ENCODE measurements around the gene FAM3D. TPM values are rescaled to one million over a fixed set of nuclear protein-coding genes. Genes with fewer than 3 reads are reported as not detected.
A peak's percentile ranks its signal among the peaks of the same experiment; 100 is the strongest.

Gene FAM3D
- polyA plus RNA-seq, 2 of the 4 experiments (the other 2 are of a cell fraction): not detected

GRCh38 chr3:58660998-58661397, 5.6 kb downstream of the FAM3D start:
- TF ChIP-seq BHLHE40 (IDR thresholded peaks at IDR 0.05; ENCODE audit: low read depth, low read length) (no peak), ATOH8 (CRISPR knock-in tag; IDR thresholded peaks at IDR 0.05; ENCODE audit: low read depth) (no peak), EHF (CRISPR knock-in tag; IDR thresholded peaks at IDR 0.05) (no peak), JUNB (IDR thresholded peaks at IDR 0.05) (no peak), REST (IDR thresholded peaks at IDR 0.05) (no peak), HOXB13 (CRISPR knock-in tag; IDR thresholded peaks at IDR 0.05; ENCODE audit: low read depth) (no peak), KDM5A (IDR thresholded peaks at IDR 0.05) (no peak), ZFP36 (IDR thresholded peaks at IDR 0.05; ENCODE audit: borderline replicate concordance, partially characterized antibody) (no peak), CHD2 (IDR thresholded peaks at IDR 0.05; ENCODE audit: low read length, partially characterized antibody) (no peak), HOXA7 (CRISPR knock-in tag; IDR thresholded peaks at IDR 0.05) (no peak), ESRRA (IDR thresholded peaks at IDR 0.05; ENCODE audit: borderline replicate concordance, low read length) (no peak), NFE2L2 (conservative IDR thresholded peaks at IDR 0.05; ENCODE audit: low read length) (no peak), CTCF (IDR thresholded peaks at IDR 0.05) (no peak), GATA3 (IDR thresholded peaks at IDR 0.05; ENCODE audit: borderline replicate concordance) (no peak), FOXS1 (CRISPR knock-in tag; IDR thresholded peaks at IDR 0.05) (no peak), RARB (CRISPR knock-in tag; IDR thresholded peaks at IDR 0.05) (no peak)
- no peak overlapping the region for H3K4me2 ChIP-seq
- no peak overlapping the region for H3K4me3 ChIP-seq
- no peaks in the 10 kb centered on the region for H3K9me3 ChIP-seq
- no peak overlapping the region for H3K27ac ChIP-seq
- H3K4me1 ChIP-seq: no peaks in the 10 kb centered on the region
- no peak for ATAC-seq
- ChIA-PET POLR2A (no interaction called here), CTCF (interaction anchor here (1.1 kb wide), 1 partner anchor 21 kb away, joined by 3 read pairs; no protein-coding TSS in a partner anchor)
- DNase-seq (ENCODE audit: low read depth in 1 of 2, low spot score in 1 of 2): no peak
- 37% methylated on average over 6 of the region's 6 CpGs for WGBS (ENCODE audit: missing lambda C conversion rate)
- no peak for FAIRE-seq

GRCh38 chr3:58659051-58659675, 7.4 kb downstream of the FAM3D start:
- peak; percentile 74 to 89; a peak in 5 of 6 replicates for ATAC-seq
- H3K4me3 ChIP-seq: no peak overlapping the region
- H3K4me1 ChIP-seq: no peaks in the 10 kb centered on the region
- ChIA-PET CTCF (interaction anchor here (2.5 kb wide), 1 partner anchor 19 kb away, joined by 11 read pairs; no protein-coding TSS in a partner anchor), POLR2A (no interaction called here)
- no peak overlapping the region for H3K4me2 ChIP-seq
- DNase-seq (ENCODE audit: low read depth in 1 of 2, low spot score in 1 of 2): peak; percentile 28 to 39
- WGBS (ENCODE audit: missing lambda C conversion rate): 57% methylated on average over 13 of the region's 15 CpGs
- no peaks in the 10 kb centered on the region for H3K9me3 ChIP-seq
- TF ChIP-seq CBX2 (IDR thresholded peaks at IDR 0.05; ENCODE audit: borderline replicate concordance, low read depth): no peak
- TF ChIP-seq TFCP2L1 (CRISPR knock-in tag; IDR thresholded peaks at IDR 0.05): no peak
- TF ChIP-seq KDM1A (IDR thresholded peaks at IDR 0.05; ENCODE audit: low read depth): no peak
- no peak for TF ChIP-seq ESRRA (IDR thresholded peaks at IDR 0.05; ENCODE audit: borderline replicate concordance, low read length)
- TF ChIP-seq RAD21 (conservative IDR thresholded peaks at IDR 0.05 in 1 of 2, IDR thresholded peaks at IDR 0.05 in 1 of 2): peak; percentile 16 to 34; a peak in 1 of 5 replicates
- no peak for TF ChIP-seq PBX3 (IDR thresholded peaks at IDR 0.05)
- no peak for TF ChIP-seq BHLHE40 (IDR thresholded peaks at IDR 0.05; ENCODE audit: low read depth, low read length)
- peak; percentile 33 for TF ChIP-seq CTCF (IDR thresholded peaks at IDR 0.05)
- H3K27ac ChIP-seq: no peak overlapping the region
- no peak for FAIRE-seq

Measured in A549 (cell line).